H1 (cell line): Measurements from ENCODE around the gene CAMK2N2. TPM values are rescaled to one million over a fixed set of nuclear protein-coding genes. Genes with fewer than 3 reads are reported as not detected.

Experiments used
- RAD21 ChIP-seq, 2 experiments: IDR thresholded peaks in 1 of 2; conservative IDR thresholded peaks in 1 of 2; 2 replicates each; pipeline ENCODE4 v1.6.1; 2011; ENCODE audit warnings: low read depth in 2 of 2, low read length in 2 of 2, improper control_type of control experiment in 1 of 2, inconsistent platforms in 1 of 2, mild to moderate bottlenecking in 1 of 2, moderate library complexity in 1 of 2
- polyA plus RNA-seq, 7 experiments: library from polyadenylated mRNA; depleted of rRNA in 3 of 7; stranded (reverse) in 5 of 7; unstranded in 2 of 7; fragments of >200 nt in 5 of 7; fragments of 200-250 nt in 2 of 7; gene quantifications; 1 replicate in 5 of 7; 2 replicates in 1 of 7; 4 replicates in 1 of 7; pipeline versions ENCODE4 v1.2.1 to v1.2.3, GENCODE V29; 2011 to 2013; ENCODE audit warnings: missing spikeins in 2 of 7, mixed read lengths in 2 of 7
- total RNA-seq: library from RNA; stranded (reverse); fragmentation: NEBNext Ultra II Directional; extraction: Animal tissue kit (Norgen Biotek cat#: 25700); gene quantifications from 2 replicates; pipeline ENCODE4 v1.2.1, GENCODE V29; 2021

Gene CAMK2N2
- total and polyA plus RNA-seq, 2 of the 8 experiments (the other 6 are each of a cell fraction or from before 2014, with no cell fraction given): 4.0 to 17.7 TPM

DNA sequence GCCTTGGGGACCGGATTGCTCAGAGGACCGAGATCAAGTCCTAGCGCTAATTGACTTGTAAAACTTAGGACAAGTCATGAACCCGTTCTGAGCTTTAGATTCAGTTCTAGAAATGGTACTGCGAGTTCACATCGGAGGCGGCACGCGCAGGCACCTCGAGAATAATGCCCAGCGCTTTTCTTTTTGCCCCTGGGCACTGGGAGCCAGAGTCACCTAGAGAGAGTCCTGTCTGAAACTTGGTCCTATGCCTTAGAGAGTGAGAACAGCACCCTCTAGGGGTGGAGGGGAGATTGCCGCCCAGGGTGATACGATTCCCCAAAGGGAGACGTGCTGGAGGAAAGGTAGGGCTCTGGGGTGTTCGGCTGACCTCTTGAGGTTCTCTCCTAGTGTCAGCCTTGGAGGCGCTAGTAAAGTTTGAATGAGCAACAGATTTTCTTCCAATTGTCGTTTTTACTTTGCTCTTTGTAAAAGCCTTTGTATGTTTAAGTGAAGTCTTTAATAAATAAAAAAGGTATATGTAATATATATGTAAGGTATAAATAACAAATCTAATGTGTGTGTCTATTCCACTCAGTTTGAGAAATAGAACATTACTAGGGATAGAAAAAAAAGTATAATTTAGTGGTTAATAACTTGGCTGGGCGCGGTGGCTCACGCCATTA, 11.1 kb downstream of the CAMK2N2 start (continued):
- TF ChIP-seq RAD21 (IDR thresholded peaks at IDR 0.05 in 1 of 2, conservative IDR thresholded peaks at IDR 0.05 in 1 of 2; ENCODE audit: low read depth in 2 of 2, low read length in 2 of 2): peak; percentile 53 to 72
